Renal cortex interstitium (tissue), 11 donors: ENCODE data around the gene SMYD3. TPM values are rescaled to one million over a fixed set of nuclear protein-coding genes. Genes with fewer than 3 reads are reported as not detected.

Source experiments
- DNase-seq, 11 donors: peaks; one replicate each; pipeline ENCODE4 v3.0.0-alpha.2; 2013; ENCODE audit warnings: low read depth in 9 of 11, low spot score in 4 of 11; ENCODE audit errors: extremely low read depth in 1 of 11
- polyA plus RNA-seq, 3 donors: library from polyadenylated mRNA; unstranded; fragments of 120-200 nt; gene quantifications; one replicate each; pipeline ENCODE4 v1.2.1, GENCODE V29; 2013; ENCODE audit not compliant: insufficient read length in 3 of 3

The SMYD3 gene
- polyA plus RNA-seq, 3 donors = 25.0 to 28.7 (median 28.5) TPM

GRCh38 chr1:246214708-246215509, 292.2 kb downstream of the SMYD3 start:
- DNase-seq = peak in 1 of 11 donors; percentile 37

GRCh38 chr1:246213947-246214346, 293.1 kb downstream of the SMYD3 start:
- DNase-seq = no peak

GRCh38 chr1:246213502-246213901, 293.6 kb downstream of the SMYD3 start:
- DNase-seq = no peak

- no peak for DNase-seq
Measured at GRCh38 chr1:246213036-246213435, 294.0 kb downstream of the SMYD3 start.

GRCh38 chr1:246212013-246212412, 295.1 kb downstream of the SMYD3 start:
- no peak for DNase-seq

GRCh38 chr1:246210756-246211155, 296.3 kb downstream of the SMYD3 start:
- no peak for DNase-seq

- no peak for DNase-seq
Measured at GRCh38 chr1:246208105-246208504, 299.0 kb downstream of the SMYD3 start.

GRCh38 chr1:246203180-246203579, 303.9 kb downstream of the SMYD3 start:
- no peak for DNase-seq

- DNase-seq = no peak
Measured at GRCh38 chr1:246200738-246201137, 306.3 kb downstream of the SMYD3 start.

- DNase-seq = no peak
Measured at GRCh38 chr1:246200225-246200624, 306.9 kb downstream of the SMYD3 start.

- DNase-seq = no peak
Measured at GRCh38 chr1:246199086-246199645, 307.9 kb downstream of the SMYD3 start.

- peak in 2 of 11 donors; percentile 48 to 52 for DNase-seq
Measured at GRCh38 chr1:246198115-246198816, 308.8 kb downstream of the SMYD3 start.

GRCh38 chr1:246197076-246197475, 310.0 kb downstream of the SMYD3 start:
- no peak for DNase-seq

GRCh38 chr1:246195296-246195695, 311.8 kb downstream of the SMYD3 start:
- no peak for DNase-seq

- no peak for DNase-seq
Measured at GRCh38 chr1:246193537-246193936, 313.5 kb downstream of the SMYD3 start.

GRCh38 chr1:246189126-246189525, 318.0 kb downstream of the SMYD3 start:
- no peak for DNase-seq

- no peak for DNase-seq
Measured at GRCh38 chr1:246187834-246188372, 319.2 kb downstream of the SMYD3 start.

- DNase-seq = no peak
Measured at GRCh38 chr1:246184503-246184902, 322.6 kb downstream of the SMYD3 start.

GRCh38 chr1:246182149-246182851, 324.8 kb downstream of the SMYD3 start:
- DNase-seq = no peak
